ENCODE data around the gene EREG. TPM values are rescaled to one million over a fixed set of nuclear protein-coding genes. Genes with fewer than 3 reads are reported as not detected.
A peak's percentile ranks its signal among the peaks of the same experiment; 100 is the strongest.
"Not testable (repeated sequence)": the region's sequence is repeated elsewhere in the genome, so short reads cannot be mapped to it uniquely, and the experiment has no call there.

EREG gene
- total RNA-seq, 1 donor from 2014 or later, result 3.1 TPM

GRCh38 chr4:74391346-74391745 lies 26.4 kb downstream of the EREG start:
- no peak for TF ChIP-seq CTCF (conservative IDR thresholded peaks at IDR 0.05; ENCODE audit: low read depth, low read length)
- no peak overlapping the region for H3K4me3 ChIP-seq (ENCODE audit: low read depth, low read length)
- no peak for DNase-seq (ENCODE audit: low read depth)

DNA sequence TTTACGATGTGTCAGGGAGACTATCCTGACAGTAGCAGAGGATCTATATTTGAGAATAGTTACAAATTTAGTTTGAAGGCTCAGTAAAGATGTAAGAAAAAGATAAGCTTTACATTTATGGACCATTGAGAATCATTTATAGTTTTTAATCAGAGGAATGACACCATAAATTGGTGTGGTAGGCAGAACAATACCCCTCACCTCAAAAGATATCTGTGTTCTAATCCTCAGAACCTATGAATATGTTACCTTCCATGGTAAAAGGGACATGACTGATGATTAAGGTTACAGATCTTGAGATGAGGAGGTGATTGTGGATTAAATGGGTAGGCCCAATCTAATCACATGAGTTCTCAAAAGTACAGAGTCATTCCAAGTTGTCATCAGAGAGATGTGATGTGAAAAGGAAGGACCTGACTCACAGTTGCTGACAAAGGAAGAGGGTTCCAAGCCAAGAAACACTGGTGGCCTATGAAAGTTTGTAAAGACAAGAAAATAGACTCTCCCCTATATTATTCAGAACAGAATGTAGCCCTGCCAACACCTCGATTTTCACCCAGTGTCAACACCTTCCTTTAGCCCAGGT lies 27.0 kb downstream of the EREG start:
- H3K4me3 ChIP-seq (ENCODE audit: low read depth, low read length), result no peak overlapping the region
- TF ChIP-seq CTCF (conservative IDR thresholded peaks at IDR 0.05; ENCODE audit: low read depth, low read length), result no peak
- no peak for DNase-seq (ENCODE audit: low read depth)

- no peak for TF ChIP-seq CTCF (conservative IDR thresholded peaks at IDR 0.05; ENCODE audit: low read depth, low read length)
- DNase-seq (ENCODE audit: low read depth), result no peak
- H3K4me3 ChIP-seq (ENCODE audit: low read depth, low read length), result no peak overlapping the region
Measured at GRCh38 chr4:74394476-74395136, 29.7 kb downstream of the EREG start.

GRCh38 chr4:74395633-74396032 lies 30.7 kb downstream of the EREG start:
- no peak for TF ChIP-seq CTCF (conservative IDR thresholded peaks at IDR 0.05; ENCODE audit: low read depth, low read length)
- no peak overlapping the region for H3K4me3 ChIP-seq (ENCODE audit: low read depth, low read length)

DNA sequence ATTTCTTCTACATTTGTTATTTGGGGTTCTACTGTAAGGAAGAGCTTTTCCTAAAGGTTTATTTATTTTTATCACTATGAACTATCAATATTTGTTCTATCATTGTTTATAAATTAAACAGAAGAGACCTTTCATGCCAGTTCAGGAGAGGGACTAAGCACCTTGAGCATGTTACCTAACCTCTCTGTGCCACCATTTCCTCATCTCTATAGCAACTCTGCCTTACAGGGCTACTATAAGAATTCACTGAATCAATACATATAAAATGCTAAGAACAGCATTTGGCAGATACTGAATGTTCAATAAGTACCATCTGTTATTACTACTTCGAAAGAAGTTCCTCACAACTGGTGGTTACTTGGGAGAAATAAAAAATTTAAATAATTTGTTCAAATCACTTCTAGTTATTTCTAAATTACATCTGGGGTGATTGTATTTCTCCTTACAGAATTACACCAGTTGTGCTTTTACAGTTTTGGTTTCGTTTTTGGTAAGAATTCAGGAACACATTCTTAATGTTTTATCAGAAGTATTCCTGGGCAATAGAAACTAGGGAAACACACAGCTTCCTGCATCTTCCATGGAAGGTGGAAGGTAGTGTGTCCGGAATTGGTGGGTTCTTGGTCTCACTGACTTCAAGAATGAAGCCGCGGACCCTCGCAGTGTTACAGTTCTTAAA lies 32.9 kb downstream of the EREG start:
- no peak for DNase-seq (ENCODE audit: low read depth)
- no peak for TF ChIP-seq CTCF (conservative IDR thresholded peaks at IDR 0.05; ENCODE audit: low read depth, low read length)
- peak overlapping the region; percentile 3 for H3K4me3 ChIP-seq (ENCODE audit: low read depth, low read length)

More at GRCh38 chr4:74395633-74396032, 30.7 kb downstream of the EREG start:
- no peak for DNase-seq (ENCODE audit: low read depth)

- not testable (repeated sequence) for H3K4me3 ChIP-seq (ENCODE audit: low read depth, low read length); DNase-seq (ENCODE audit: low read depth)
Measured at GRCh38 chr4:74398894-74399589, 34.1 kb downstream of the EREG start.

DNA sequence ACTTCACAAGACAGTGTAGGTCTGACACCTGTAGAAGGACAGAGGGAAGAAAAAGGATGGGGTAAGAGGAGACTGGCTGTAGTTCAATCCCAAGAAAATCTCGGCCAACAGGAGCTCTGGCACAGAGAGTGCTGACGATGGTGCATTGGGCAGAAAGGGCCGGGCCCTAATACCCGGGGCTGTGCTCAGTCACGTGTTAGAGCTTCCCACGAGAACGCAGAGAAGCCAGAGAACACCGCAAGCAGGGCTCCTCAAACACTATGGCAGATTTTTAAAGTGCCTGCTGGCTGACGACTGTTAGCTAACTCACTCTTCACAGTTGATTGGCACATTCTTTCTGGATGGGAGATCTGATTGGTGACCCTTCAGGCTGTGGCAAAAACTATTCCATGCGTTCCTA lies 35.5 kb downstream of the EREG start:
- no peak for DNase-seq (ENCODE audit: low read depth)
- no peak overlapping the region for H3K4me3 ChIP-seq (ENCODE audit: low read depth, low read length)
- no peak for TF ChIP-seq CTCF (conservative IDR thresholded peaks at IDR 0.05; ENCODE audit: low read depth, low read length)
